LNCaP clone FGC (cell line): ENCODE results near the gene DSCAM.

Experiments used
- DNase-seq: peaks from one replicate; pipeline ENCODE4 v3.0.0-alpha.2; 2011; ENCODE audit warnings: low read depth
- H3K4me3 ChIP-seq: 2 replicates; pipeline ENCODE4 v1.5.1; 2011; ENCODE audit warnings: mild to moderate bottlenecking, low read depth, low read length, control low read depth
- TF ChIP-seq, protein P1 (sequence below): IDR thresholded peaks from 2 replicates; pipeline ENCODE4 v1.5.1; 2012; ENCODE audit warnings: mild to moderate bottlenecking; ENCODE audit not compliant: control insufficient read depth, insufficient read depth; ENCODE audit errors: extremely low read depth

Gene DSCAM

DNA sequence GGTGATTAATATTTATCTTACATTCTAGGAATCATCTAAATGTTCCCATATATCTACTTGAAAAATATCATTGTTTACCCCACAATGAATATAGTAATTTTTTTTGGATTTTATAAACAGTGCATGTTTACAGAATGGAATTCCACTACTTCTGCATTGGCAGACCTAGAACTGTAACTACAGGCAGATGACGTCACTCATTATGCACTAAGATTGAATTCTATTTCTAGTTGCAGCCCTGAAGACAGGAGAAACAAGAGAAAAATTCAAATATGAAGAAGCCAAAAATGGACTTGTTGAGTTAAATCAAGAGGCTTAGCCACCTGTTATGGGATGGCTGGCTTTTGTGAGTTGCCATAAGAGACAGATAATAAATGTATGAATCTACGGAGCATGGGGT, 615.0 kb downstream of the DSCAM start:
- DNase-seq: no peak
- TF ChIP-seq, protein P1, sequence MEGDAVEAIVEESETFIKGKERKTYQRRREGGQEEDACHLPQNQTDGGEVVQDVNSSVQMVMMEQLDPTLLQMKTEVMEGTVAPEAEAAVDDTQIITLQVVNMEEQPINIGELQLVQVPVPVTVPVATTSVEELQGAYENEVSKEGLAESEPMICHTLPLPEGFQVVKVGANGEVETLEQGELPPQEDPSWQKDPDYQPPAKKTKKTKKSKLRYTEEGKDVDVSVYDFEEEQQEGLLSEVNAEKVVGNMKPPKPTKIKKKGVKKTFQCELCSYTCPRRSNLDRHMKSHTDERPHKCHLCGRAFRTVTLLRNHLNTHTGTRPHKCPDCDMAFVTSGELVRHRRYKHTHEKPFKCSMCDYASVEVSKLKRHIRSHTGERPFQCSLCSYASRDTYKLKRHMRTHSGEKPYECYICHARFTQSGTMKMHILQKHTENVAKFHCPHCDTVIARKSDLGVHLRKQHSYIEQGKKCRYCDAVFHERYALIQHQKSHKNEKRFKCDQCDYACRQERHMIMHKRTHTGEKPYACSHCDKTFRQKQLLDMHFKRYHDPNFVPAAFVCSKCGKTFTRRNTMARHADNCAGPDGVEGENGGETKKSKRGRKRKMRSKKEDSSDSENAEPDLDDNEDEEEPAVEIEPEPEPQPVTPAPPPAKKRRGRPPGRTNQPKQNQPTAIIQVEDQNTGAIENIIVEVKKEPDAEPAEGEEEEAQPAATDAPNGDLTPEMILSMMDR: no peak

GRCh38 chr21:40227096-40227495, 619.9 kb downstream of the DSCAM start:
- H3K4me3 ChIP-seq: no peak overlapping the region
- no peak for DNase-seq
- TF ChIP-seq, protein P1: no peak

More for the DNA sequence above, 615.0 kb downstream of the DSCAM start:
- no peak overlapping the region for H3K4me3 ChIP-seq

GRCh38 chr21:40215941-40216340, 631.0 kb downstream of the DSCAM start:
- TF ChIP-seq, protein P1: no peak
- DNase-seq: no peak
- no peak overlapping the region for H3K4me3 ChIP-seq

DNA sequence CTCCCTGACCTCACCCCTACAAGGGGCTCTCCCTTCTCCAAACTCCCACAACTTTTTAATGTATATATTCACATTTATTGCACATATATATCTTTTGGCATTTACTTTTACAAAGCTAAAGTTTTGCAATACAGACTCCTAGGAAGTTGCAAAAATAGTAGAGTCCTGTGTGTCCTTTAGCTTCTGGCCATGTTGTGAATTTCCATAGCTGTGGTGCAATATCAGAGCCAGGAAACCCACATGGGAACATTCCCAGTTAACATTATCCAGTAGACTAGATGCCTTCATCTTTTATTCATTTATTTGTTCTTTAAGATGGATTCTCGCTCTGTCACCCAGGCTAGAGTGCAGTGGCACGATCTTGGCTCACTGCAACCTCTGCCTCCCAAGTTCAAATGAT, 636.7 kb downstream of the DSCAM start:
- DNase-seq: no peak
- TF ChIP-seq, protein P1: no peak
- no peak overlapping the region for H3K4me3 ChIP-seq

DNA sequence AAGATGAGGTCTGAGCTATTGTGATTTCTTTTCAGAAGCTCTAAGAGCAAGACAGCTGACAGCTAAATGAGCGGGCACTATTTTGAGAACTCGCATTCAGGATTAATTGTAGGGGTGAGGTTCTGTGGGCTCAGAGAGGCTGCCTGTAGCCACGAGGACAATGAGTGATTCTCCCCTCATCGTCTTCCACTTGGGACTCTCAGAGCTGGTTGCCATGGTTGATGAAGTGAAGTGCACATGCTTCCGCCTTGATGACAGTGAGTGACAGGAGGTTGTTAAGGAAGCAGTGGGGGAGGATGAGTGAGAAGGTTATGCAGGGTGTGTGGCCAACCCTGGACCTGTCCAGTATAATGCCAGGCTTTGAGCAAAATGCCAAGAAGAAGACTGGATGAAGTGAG, 638.0 kb downstream of the DSCAM start:
- no peak for DNase-seq
- TF ChIP-seq, protein P1: no peak

DNA sequence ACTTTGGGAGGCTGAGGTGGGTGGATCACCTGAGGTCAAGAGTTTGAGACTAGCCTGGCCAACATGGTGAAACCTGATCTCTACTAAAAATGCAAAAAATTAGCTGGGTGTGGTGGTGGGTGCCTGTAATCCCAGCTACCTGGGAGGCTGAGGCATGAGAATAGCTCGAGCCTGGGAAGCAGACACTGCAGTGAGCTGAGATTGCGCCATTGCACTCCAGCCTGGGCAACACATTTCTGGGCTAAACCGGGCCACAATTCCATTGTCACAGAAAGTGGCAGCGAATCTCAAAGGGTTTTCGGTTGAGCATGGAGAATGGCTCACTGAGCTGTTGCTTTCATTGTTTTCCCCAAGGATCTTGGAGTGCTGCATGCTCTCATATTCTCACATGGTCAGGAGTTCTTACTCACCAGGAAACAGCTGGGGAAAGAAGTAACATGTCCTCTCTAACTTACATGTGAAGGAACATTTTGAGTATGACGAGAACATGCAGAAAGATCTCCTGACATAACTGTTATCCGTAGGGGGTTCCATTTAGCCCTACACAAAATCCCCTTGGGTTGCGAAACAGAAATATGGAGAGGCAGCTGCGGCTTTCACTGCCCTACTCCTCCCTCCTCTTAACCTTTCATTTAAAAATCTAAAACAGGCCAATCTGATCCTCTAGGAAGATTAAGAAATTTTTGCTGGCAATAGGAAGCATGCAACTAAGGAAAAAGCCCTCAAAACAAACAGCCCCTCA, 638.6 kb downstream of the DSCAM start:
- TF ChIP-seq, protein P1: no peak
- no peak overlapping the region for H3K4me3 ChIP-seq
- no peak for DNase-seq

More for the DNA sequence above, 638.0 kb downstream of the DSCAM start:
- no peak overlapping the region for H3K4me3 ChIP-seq

- no peak overlapping the region for H3K4me3 ChIP-seq
- DNase-seq: no peak
- TF ChIP-seq, protein P1: no peak
Observed at GRCh38 chr21:40200946-40201345, 646.0 kb downstream of the DSCAM start.
